SK-N-SH (cell line): ENCODE measurements around the gene NRG4. TPM values are rescaled to one million over a fixed set of nuclear protein-coding genes. Genes with fewer than 3 reads are reported as not detected.

Experiments used
- CTCF ChIA-PET: fragments of 300-600, 350-600 bp; formaldehyde crosslinking; extraction: SDS; loops from one replicate; lab custom pipeline; 2021; lab: Yijun Ruan, JAX
- POLR2A ChIA-PET: fragments of 350-600 bp; sonication (Branson Sonifier 250); formaldehyde crosslinking; extraction: SDS; loops from one replicate; lab custom pipeline; 2020; ENCODE audit warnings: antibody characterized with exemption, inconsistent platforms; lab: Yijun Ruan, JAX
- DNase-seq: peaks from one replicate; pipeline ENCODE4 v3.0.0; 2012
- H2AFZ ChIP-seq: fragments of 200-600 bp; sonication (generic); 2 replicates; pipeline ENCODE4 v1.8.1; 2016; ENCODE audit warnings: antibody characterized with exemption, mild to moderate bottlenecking, low read depth
- H3F3A ChIP-seq: fragments of 200-600 bp; sonication (generic); replicated peaks from 2 replicates; pipeline ENCODE3; 2016; ENCODE audit warnings: antibody characterized with exemption, mild to moderate bottlenecking; ENCODE audit not compliant: insufficient read depth
- H3K27ac ChIP-seq, 2 experiments: fragments of 200-500 bp in 1 of 2; fragments of 200-600 bp in 1 of 2; sonication (Bioruptor generic) in 1 of 2; sonication (generic), shearing (Covaris generic) in 1 of 2; 2 replicates each; pipeline versions ENCODE4 v1.5.1 to v1.6.1; 2014 to 2016; ENCODE audit warnings: low read depth in 2 of 2, inconsistent platforms in 1 of 2, low read length in 1 of 2, mild to moderate bottlenecking in 1 of 2, mixed read lengths in 1 of 2
- H3K27me3 ChIP-seq: fragments of 200-600 bp; sonication (generic), shearing (Covaris generic); 2 replicates; pipeline ENCODE4 v1.6.1; 2016; ENCODE audit warnings: mixed run types; ENCODE audit not compliant: insufficient read depth
- H3K36me3 ChIP-seq, 2 experiments: fragments of 200-500 bp in 1 of 2; fragments of 200-600 bp in 1 of 2; sonication (Bioruptor generic) in 1 of 2; sonication (generic) in 1 of 2; replicated peaks in 1 of 2; 2 replicates each; pipeline versions ENCODE3 to v1.5.1; 2014 to 2016; ENCODE audit warnings: low read length in 1 of 2, mild to moderate bottlenecking in 1 of 2; ENCODE audit not compliant: insufficient read depth in 2 of 2, control insufficient read depth in 1 of 2
- H3K4me1 ChIP-seq, 2 experiments: fragments of 200-500 bp in 1 of 2; fragments of 200-600 bp in 1 of 2; sonication (Bioruptor generic) in 1 of 2; sonication (generic), shearing (Covaris generic) in 1 of 2; 2 replicates each; pipeline versions ENCODE4 v1.5.1 to v1.6.1; 2014 to 2016; ENCODE audit warnings: low read depth in 1 of 2, low read length in 1 of 2, mixed run types in 1 of 2; ENCODE audit not compliant: insufficient read depth in 2 of 2, control insufficient read depth in 1 of 2
- H3K4me2 ChIP-seq: fragments of 200-600 bp; sonication (generic), shearing (Covaris generic); 2 replicates; pipeline ENCODE4 v1.6.1; 2017; ENCODE audit warnings: mixed run types
- H3K4me3 ChIP-seq, 2 experiments: fragments of 200-500 bp in 1 of 2; fragments of 200-600 bp in 1 of 2; sonication (Bioruptor generic) in 1 of 2; sonication (generic), shearing (Covaris generic) in 1 of 2; 2 replicates each; pipeline versions ENCODE4 v1.5.1 to v1.8.1; 2014 to 2016; ENCODE audit warnings: low read depth in 2 of 2, inconsistent platforms in 1 of 2, low read length in 1 of 2, mild to moderate bottlenecking in 1 of 2, mixed read lengths in 1 of 2, moderate library complexity in 1 of 2
- H3K79me2 ChIP-seq: fragments of 200-600 bp; sonication (generic); 2 replicates; pipeline ENCODE4 v1.8.1; 2017; ENCODE audit warnings: mild to moderate bottlenecking; ENCODE audit not compliant: insufficient read depth
- H3K9ac ChIP-seq: fragments of 200-600 bp; sonication (generic); 2 replicates; pipeline ENCODE4 v1.6.1; 2017; ENCODE audit warnings: mixed run types
- H3K9me2 ChIP-seq: fragments of 200-600 bp; sonication (generic); 2 replicates; pipeline ENCODE4 v1.6.1; 2017; ENCODE audit warnings: mixed run types
- H3K9me3 ChIP-seq: fragments of 200-600 bp; sonication (generic); 2 replicates; pipeline ENCODE4 v1.6.1; 2017; ENCODE audit warnings: mixed run types, mild to moderate bottlenecking, moderate library complexity
- H4K20me1 ChIP-seq: fragments of 200-600 bp; sonication (generic); 2 replicates; pipeline ENCODE4 v1.6.1; 2017; ENCODE audit warnings: mild to moderate bottlenecking, mixed run types; ENCODE audit not compliant: insufficient read depth
- CHD2 ChIP-seq: fragments of 150-350 bp; IDR thresholded peaks from 2 replicates; pipeline ENCODE4 v1.6.1; 2018; ENCODE audit warnings: low read length; ENCODE audit not compliant: partially characterized antibody
- ELF1 ChIP-seq: IDR thresholded peaks from 2 replicates; pipeline ENCODE4 v1.4.0; 2012
- FOXJ3 ChIP-seq: sonication (generic); formaldehyde crosslinking; IDR thresholded peaks from 2 replicates; pipeline ENCODE4 v1.5.1; 2020; ENCODE audit warnings: mild to moderate bottlenecking, missing genetic modification reagents
- GABPA ChIP-seq: IDR thresholded peaks from 2 replicates; pipeline ENCODE4 v1.4.0; 2012; ENCODE audit warnings: low read depth, mild to moderate bottlenecking
- GATA2 ChIP-seq: sonication (generic); formaldehyde crosslinking; IDR thresholded peaks from 2 replicates; pipeline ENCODE4 v1.5.0; 2020; ENCODE audit warnings: mild to moderate bottlenecking, missing genetic modification reagents
- POLR2AphosphoS5 ChIP-seq: IDR thresholded peaks from 2 replicates; pipeline ENCODE4 v1.6.1; 2012; ENCODE audit warnings: low read depth, low read length
- RCOR1 ChIP-seq: fragments of 150-350 bp; IDR thresholded peaks from 2 replicates; pipeline ENCODE4 v1.6.1; 2017; ENCODE audit warnings: antibody characterized with exemption, low read length
- RFX5 ChIP-seq: IDR thresholded peaks from 2 replicates; pipeline ENCODE4 v1.6.1; 2012; ENCODE audit warnings: mild to moderate bottlenecking, improper control_type of control experiment, low read length
- RXRA ChIP-seq: IDR thresholded peaks from 2 replicates; pipeline ENCODE4 v1.4.0; 2012; ENCODE audit warnings: low read depth, mild to moderate bottlenecking, borderline replicate concordance
- SIN3A ChIP-seq: IDR thresholded peaks from 2 replicates; pipeline ENCODE4 v1.6.1; 2012; ENCODE audit warnings: low read depth, mild to moderate bottlenecking, low read length, moderate library complexity, borderline replicate concordance
- WGBS: methylation state at CpG from one replicate; pipeline ENCODE4 v1.1.6; 2017; ENCODE audit warnings: low lambda C conversion rate; 5-methylcytosine and 5-hydroxymethylcytosine counted together
- polyA plus RNA-seq, 3 experiments: library from polyadenylated mRNA; depleted of rRNA; stranded (reverse); fragments of >200 nt; gene quantifications; 2 replicates each; pipeline ENCODE4 v1.2.3, GENCODE V29; 2012
- TF ChIP-seq, protein P1 (sequence below): IDR thresholded peaks from 2 replicates; pipeline ENCODE4; 2012
- TF ChIP-seq, protein P2 (sequence below): IDR thresholded peaks from 2 replicates; pipeline ENCODE4 v1.4.0; 2012; ENCODE audit warnings: low read depth
- TF ChIP-seq, protein P3 (sequence below): IDR thresholded peaks from 2 replicates; pipeline ENCODE4 v1.4.0; 2012; ENCODE audit warnings: low read depth, borderline replicate concordance
- TF ChIP-seq, protein P4 (sequence below): IDR thresholded peaks from 2 replicates; pipeline ENCODE4 v1.6.1; 2012; ENCODE audit warnings: mild to moderate bottlenecking, low read depth, low read length, moderate library complexity
- TF ChIP-seq, protein P5 (sequence below): fragments of 150-350 bp; IDR thresholded peaks from 2 replicates; pipeline ENCODE4 v1.6.1; 2017; ENCODE audit warnings: antibody characterized with exemption, low read length, low read depth, borderline replicate concordance

NRG4 gene
- polyA plus RNA-seq, 1 of the 3 experiments (the other 2 are of a cell fraction): not detected

DNA sequence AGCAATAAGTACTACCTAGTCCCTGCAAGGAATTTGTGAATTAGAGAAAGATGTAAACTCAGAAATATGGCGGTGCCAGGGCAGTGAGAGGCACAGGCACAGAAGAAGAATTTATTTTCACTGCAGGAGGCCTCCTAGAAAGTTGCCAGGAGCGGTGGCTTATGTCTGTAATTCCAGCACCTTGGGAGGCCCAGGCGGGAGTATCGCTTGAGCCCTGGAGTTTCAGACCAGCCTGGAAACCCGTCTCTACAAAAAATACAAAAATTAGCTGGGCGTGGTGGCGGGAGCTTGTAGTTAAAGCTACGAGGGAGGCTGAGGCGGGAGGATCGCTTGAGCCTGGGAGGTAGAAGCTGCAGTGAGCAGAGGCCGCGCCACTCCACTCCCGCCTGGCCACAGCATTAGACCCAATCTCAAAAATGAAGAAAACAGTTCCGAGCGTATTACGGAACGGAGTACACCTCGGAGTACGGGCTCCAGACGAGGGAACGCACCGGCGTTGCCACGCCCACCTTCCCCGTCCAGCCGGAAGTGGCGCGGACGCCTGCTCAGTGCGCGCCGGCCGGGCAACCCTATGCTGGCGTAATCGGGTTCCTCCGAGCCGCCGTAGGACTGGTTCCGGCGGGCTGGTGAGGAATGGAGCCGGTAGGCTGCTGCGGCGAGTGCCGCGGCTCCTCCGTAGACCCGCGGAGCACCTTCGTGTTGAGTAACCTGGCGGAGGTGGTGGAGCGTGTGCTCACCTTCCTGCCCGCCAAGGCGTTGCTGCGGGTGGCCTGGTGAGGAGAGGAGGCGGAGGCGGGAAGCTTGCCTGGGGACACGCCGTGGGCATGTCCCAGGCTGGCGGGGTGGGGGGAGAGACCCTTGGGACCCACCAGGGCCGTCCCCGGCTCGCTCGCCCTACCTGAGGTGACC, 108.6 kb downstream of the NRG4 start, which contains the start of gene FBXO22 (continued):
- TF ChIP-seq SIN3A (peak; percentile 77; the same call in 1 of the 2 replicates), GABPA (peak; percentile 89), RFX5 (no peak), CHD2 (peak; percentile 74)
- TF ChIP-seq, protein P1, sequence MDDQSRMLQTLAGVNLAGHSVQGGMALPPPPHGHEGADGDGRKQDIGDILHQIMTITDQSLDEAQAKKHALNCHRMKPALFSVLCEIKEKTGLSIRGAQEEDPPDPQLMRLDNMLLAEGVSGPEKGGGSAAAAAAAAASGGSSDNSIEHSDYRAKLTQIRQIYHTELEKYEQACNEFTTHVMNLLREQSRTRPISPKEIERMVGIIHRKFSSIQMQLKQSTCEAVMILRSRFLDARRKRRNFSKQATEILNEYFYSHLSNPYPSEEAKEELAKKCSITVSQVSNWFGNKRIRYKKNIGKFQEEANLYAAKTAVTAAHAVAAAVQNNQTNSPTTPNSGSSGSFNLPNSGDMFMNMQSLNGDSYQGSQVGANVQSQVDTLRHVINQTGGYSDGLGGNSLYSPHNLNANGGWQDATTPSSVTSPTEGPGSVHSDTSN: peak; percentile 43

DNA sequence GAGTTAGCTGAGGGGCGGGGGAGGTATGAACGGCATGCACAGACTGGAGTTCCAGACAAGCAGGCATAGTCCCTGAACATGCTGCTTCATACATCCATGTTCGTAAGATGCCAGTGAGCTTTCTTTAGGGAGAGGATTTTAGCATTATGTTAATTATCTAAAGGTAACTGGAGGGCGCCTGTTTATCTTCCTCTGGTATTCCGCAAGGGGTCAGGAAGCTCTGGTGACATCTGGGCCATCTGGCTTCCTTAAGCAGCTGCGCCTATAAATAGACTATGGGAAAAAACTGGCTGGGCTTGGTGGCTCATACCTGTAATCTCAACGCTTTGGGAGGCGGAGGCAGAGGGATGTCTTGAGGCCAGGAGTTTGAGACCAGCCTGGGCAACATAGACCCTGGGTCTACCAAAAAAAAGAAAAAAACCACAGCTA, 110.1 kb downstream of the NRG4 start:
- Histone ChIP-seq H3F3A (peaks cover 16% of the 10 kb centered on the region), H4K20me1 (no peaks in the 10 kb centered on the region), H3K9me2 (no peaks in the 10 kb centered on the region), H3K4me1 (peaks cover 10 to 16% of the 10 kb centered on the region in 2 experiments; a peak in 3 of 4 replicates), H3K9me3 (no peaks in the 10 kb centered on the region), H3K4me3 (no peak overlapping the region), H3K79me2 (peaks cover 38% of the 10 kb centered on the region), H3K9ac (no peak overlapping the region), H3K36me3 (peaks cover 48 to 52% of the 10 kb centered on the region in 2 experiments), H3K27me3 (no peaks in the 10 kb centered on the region), H2AFZ (no peak overlapping the region), H3K27ac (peak overlapping the region in 1 of 2 experiments; percentile 48; a peak in 1 of 4 replicates), H3K4me2 (no peak overlapping the region)
- ChIA-PET CTCF (interaction anchor here (1.4 kb wide), 1 partner anchor 21 kb away, joined by 4 read pairs; no protein-coding TSS in a partner anchor), POLR2A (interaction anchor here (1.5 kb wide), 1 partner anchor 59 kb away, joined by 3 read pairs; the partner anchor contains the start of gene UBE2Q2)
- 71% methylated on average over 8 of the region's 8 CpGs for WGBS
- DNase-seq: peak; percentile 16
- TF ChIP-seq GATA2: 0 out of 2 replicates have a peak, but pooled peaks have one; percentile 13
- TF ChIP-seq, protein P2, sequence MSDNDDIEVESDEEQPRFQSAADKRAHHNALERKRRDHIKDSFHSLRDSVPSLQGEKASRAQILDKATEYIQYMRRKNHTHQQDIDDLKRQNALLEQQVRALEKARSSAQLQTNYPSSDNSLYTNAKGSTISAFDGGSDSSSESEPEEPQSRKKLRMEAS: no peak

DNA sequence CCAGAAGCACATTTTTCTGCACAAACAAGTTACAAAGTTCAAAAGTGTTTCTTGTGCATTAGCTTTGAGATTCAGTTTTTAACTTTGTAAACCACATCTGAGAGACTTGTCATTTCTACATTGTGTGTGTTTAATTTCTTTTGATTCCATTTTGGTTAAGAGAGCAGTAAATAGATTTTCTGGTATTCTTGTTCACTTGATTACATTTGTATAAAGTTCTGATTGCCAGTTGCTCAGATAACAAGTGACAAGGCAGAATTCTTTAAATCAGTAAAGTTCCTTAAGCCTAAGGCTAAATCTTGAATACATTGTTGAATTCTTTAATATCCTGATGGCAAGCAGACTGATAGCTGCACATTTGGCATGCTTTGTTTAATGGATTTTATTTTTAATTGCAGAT, 111.6 kb downstream of the NRG4 start:
- Histone ChIP-seq H3F3A (peaks cover 16% of the 10 kb centered on the region), H3K4me2 (no peak overlapping the region), H3K4me1 (peaks cover 4 to 16% of the 10 kb centered on the region in 2 experiments; a peak in 3 of 4 replicates), H2AFZ (no peak overlapping the region), H3K79me2 (peaks cover 23% of the 10 kb centered on the region), H3K9ac (no peak overlapping the region), H3K4me3 (no peak overlapping the region), H3K27ac (no peak overlapping the region), H4K20me1 (no peaks in the 10 kb centered on the region), H3K9me2 (no peaks in the 10 kb centered on the region), H3K9me3 (no peaks in the 10 kb centered on the region), H3K27me3 (no peaks in the 10 kb centered on the region), H3K36me3 (peaks cover 35 to 40% of the 10 kb centered on the region in 2 experiments)
- no peak for DNase-seq
- CTCF ChIA-PET: no interaction called here
- POLR2A ChIA-PET: no interaction called here
- TF ChIP-seq RXRA (no peak), GATA2 (no peak), FOXJ3 (CRISPR knock-in tag) (no peak), CHD2 (no peak), POLR2AphosphoS5 (no peak), ELF1 (no peak), GABPA (no peak), RCOR1 (no peak)
- TF ChIP-seq, protein P3, sequence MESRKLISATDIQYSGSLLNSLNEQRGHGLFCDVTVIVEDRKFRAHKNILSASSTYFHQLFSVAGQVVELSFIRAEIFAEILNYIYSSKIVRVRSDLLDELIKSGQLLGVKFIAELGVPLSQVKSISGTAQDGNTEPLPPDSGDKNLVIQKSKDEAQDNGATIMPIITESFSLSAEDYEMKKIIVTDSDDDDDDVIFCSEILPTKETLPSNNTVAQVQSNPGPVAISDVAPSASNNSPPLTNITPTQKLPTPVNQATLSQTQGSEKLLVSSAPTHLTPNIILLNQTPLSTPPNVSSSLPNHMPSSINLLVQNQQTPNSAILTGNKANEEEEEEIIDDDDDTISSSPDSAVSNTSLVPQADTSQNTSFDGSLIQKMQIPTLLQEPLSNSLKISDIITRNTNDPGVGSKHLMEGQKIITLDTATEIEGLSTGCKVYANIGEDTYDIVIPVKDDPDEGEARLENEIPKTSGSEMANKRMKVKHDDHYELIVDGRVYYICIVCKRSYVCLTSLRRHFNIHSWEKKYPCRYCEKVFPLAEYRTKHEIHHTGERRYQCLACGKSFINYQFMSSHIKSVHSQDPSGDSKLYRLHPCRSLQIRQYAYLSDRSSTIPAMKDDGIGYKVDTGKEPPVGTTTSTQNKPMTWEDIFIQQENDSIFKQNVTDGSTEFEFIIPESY: no peak
- TF ChIP-seq, protein P4, sequence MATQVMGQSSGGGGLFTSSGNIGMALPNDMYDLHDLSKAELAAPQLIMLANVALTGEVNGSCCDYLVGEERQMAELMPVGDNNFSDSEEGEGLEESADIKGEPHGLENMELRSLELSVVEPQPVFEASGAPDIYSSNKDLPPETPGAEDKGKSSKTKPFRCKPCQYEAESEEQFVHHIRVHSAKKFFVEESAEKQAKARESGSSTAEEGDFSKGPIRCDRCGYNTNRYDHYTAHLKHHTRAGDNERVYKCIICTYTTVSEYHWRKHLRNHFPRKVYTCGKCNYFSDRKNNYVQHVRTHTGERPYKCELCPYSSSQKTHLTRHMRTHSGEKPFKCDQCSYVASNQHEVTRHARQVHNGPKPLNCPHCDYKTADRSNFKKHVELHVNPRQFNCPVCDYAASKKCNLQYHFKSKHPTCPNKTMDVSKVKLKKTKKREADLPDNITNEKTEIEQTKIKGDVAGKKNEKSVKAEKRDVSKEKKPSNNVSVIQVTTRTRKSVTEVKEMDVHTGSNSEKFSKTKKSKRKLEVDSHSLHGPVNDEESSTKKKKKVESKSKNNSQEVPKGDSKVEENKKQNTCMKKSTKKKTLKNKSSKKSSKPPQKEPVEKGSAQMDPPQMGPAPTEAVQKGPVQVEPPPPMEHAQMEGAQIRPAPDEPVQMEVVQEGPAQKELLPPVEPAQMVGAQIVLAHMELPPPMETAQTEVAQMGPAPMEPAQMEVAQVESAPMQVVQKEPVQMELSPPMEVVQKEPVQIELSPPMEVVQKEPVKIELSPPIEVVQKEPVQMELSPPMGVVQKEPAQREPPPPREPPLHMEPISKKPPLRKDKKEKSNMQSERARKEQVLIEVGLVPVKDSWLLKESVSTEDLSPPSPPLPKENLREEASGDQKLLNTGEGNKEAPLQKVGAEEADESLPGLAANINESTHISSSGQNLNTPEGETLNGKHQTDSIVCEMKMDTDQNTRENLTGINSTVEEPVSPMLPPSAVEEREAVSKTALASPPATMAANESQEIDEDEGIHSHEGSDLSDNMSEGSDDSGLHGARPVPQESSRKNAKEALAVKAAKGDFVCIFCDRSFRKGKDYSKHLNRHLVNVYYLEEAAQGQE: no peak
- TF ChIP-seq, protein P5, sequence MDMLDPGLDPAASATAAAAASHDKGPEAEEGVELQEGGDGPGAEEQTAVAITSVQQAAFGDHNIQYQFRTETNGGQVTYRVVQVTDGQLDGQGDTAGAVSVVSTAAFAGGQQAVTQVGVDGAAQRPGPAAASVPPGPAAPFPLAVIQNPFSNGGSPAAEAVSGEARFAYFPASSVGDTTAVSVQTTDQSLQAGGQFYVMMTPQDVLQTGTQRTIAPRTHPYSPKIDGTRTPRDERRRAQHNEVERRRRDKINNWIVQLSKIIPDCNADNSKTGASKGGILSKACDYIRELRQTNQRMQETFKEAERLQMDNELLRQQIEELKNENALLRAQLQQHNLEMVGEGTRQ: no peak
